ENCODE results near the gene SH3PXD2B. TPM values are rescaled to one million over a fixed set of nuclear protein-coding genes. Genes with fewer than 3 reads are reported as not detected.

SH3PXD2B gene
- total RNA-seq, 1 experiment from 2014 or later, result 64.1 TPM

DNA sequence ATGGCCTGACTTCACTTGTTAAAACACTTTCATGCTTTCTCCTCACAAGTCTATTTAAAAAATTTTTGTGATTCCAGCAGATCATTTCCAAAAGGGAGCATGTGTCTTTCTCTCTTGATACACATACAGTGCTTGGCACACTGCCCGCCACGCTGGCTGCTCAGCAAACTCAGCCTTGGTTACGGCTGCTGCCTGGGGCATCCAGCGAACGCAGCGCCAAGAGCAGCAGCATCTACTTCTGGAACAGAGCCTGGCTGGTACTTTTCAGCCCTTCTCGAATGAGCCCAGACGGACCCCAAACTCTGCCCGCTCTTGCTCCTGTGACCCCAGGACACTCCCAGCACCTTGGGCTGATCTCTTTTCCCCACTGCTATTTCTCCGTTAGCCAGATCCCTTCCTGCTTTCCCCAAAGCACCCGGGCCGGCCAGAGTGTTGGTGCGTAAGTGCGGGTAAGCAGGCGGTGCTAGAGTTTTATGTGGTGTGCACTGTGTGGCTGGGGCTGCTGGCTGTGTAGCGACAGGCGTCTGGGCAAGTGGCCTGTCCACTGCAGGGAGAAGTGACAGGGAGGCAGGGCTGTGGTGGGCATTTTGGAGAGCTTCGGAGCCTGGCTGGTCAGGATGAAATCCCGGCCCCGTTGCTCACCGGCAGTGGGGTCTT is 73.2 kb downstream of the SH3PXD2B start (continued):
- TF ChIP-seq, protein P1, sequence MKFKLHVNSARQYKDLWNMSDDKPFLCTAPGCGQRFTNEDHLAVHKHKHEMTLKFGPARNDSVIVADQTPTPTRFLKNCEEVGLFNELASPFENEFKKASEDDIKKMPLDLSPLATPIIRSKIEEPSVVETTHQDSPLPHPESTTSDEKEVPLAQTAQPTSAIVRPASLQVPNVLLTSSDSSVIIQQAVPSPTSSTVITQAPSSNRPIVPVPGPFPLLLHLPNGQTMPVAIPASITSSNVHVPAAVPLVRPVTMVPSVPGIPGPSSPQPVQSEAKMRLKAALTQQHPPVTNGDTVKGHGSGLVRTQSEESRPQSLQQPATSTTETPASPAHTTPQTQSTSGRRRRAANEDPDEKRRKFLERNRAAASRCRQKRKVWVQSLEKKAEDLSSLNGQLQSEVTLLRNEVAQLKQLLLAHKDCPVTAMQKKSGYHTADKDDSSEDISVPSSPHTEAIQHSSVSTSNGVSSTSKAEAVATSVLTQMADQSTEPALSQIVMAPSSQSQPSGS (CRISPR knock-in tag; IDR thresholded peaks at IDR 0.05; ENCODE audit: borderline replicate concordance, low read depth), result no peak
- TF ChIP-seq GRHL2 (CRISPR knock-in tag; IDR thresholded peaks at IDR 0.05; ENCODE audit: insufficient replicate concordance, severe bottlenecking) (no peak), ZNF423 (CRISPR knock-in tag; IDR thresholded peaks at IDR 0.05) (no peak), ZNF219 (CRISPR knock-in tag; IDR thresholded peaks at IDR 0.05; ENCODE audit: borderline replicate concordance) (no peak), ZNF121 (CRISPR knock-in tag; IDR thresholded peaks at IDR 0.05) (no peak)
- TF ChIP-seq, protein P2, sequence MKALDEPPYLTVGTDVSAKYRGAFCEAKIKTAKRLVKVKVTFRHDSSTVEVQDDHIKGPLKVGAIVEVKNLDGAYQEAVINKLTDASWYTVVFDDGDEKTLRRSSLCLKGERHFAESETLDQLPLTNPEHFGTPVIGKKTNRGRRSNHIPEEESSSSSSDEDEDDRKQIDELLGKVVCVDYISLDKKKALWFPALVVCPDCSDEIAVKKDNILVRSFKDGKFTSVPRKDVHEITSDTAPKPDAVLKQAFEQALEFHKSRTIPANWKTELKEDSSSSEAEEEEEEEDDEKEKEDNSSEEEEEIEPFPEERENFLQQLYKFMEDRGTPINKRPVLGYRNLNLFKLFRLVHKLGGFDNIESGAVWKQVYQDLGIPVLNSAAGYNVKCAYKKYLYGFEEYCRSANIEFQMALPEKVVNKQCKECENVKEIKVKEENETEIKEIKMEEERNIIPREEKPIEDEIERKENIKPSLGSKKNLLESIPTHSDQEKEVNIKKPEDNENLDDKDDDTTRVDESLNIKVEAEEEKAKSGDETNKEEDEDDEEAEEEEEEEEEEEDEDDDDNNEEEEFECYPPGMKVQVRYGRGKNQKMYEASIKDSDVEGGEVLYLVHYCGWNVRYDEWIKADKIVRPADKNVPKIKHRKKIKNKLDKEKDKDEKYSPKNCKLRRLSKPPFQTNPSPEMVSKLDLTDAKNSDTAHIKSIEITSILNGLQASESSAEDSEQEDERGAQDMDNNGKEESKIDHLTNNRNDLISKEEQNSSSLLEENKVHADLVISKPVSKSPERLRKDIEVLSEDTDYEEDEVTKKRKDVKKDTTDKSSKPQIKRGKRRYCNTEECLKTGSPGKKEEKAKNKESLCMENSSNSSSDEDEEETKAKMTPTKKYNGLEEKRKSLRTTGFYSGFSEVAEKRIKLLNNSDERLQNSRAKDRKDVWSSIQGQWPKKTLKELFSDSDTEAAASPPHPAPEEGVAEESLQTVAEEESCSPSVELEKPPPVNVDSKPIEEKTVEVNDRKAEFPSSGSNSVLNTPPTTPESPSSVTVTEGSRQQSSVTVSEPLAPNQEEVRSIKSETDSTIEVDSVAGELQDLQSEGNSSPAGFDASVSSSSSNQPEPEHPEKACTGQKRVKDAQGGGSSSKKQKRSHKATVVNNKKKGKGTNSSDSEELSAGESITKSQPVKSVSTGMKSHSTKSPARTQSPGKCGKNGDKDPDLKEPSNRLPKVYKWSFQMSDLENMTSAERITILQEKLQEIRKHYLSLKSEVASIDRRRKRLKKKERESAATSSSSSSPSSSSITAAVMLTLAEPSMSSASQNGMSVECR (CRISPR knock-in tag; IDR thresholded peaks at IDR 0.05; ENCODE audit: borderline replicate concordance), result no peak
- TF ChIP-seq, protein P3, sequence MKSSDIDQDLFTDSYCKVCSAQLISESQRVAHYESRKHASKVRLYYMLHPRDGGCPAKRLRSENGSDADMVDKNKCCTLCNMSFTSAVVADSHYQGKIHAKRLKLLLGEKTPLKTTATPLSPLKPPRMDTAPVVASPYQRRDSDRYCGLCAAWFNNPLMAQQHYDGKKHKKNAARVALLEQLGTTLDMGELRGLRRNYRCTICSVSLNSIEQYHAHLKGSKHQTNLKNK (CRISPR knock-in tag; IDR thresholded peaks at IDR 0.05), result no peak
- TF ChIP-seq, protein P4, sequence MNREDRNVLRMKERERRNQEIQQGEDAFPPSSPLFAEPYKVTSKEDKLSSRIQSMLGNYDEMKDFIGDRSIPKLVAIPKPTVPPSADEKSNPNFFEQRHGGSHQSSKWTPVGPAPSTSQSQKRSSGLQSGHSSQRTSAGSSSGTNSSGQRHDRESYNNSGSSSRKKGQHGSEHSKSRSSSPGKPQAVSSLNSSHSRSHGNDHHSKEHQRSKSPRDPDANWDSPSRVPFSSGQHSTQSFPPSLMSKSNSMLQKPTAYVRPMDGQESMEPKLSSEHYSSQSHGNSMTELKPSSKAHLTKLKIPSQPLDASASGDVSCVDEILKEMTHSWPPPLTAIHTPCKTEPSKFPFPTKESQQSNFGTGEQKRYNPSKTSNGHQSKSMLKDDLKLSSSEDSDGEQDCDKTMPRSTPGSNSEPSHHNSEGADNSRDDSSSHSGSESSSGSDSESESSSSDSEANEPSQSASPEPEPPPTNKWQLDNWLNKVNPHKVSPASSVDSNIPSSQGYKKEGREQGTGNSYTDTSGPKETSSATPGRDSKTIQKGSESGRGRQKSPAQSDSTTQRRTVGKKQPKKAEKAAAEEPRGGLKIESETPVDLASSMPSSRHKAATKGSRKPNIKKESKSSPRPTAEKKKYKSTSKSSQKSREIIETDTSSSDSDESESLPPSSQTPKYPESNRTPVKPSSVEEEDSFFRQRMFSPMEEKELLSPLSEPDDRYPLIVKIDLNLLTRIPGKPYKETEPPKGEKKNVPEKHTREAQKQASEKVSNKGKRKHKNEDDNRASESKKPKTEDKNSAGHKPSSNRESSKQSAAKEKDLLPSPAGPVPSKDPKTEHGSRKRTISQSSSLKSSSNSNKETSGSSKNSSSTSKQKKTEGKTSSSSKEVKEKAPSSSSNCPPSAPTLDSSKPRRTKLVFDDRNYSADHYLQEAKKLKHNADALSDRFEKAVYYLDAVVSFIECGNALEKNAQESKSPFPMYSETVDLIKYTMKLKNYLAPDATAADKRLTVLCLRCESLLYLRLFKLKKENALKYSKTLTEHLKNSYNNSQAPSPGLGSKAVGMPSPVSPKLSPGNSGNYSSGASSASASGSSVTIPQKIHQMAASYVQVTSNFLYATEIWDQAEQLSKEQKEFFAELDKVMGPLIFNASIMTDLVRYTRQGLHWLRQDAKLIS (CRISPR knock-in tag; IDR thresholded peaks at IDR 0.05; ENCODE audit: borderline replicate concordance), result no peak
- TF ChIP-seq, protein P5, sequence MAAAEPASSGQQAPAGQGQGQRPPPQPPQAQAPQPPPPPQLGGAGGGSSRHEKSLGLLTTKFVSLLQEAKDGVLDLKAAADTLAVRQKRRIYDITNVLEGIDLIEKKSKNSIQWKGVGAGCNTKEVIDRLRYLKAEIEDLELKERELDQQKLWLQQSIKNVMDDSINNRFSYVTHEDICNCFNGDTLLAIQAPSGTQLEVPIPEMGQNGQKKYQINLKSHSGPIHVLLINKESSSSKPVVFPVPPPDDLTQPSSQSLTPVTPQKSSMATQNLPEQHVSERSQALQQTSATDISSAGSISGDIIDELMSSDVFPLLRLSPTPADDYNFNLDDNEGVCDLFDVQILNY (CRISPR knock-in tag; IDR thresholded peaks at IDR 0.05), result no peak

DNA sequence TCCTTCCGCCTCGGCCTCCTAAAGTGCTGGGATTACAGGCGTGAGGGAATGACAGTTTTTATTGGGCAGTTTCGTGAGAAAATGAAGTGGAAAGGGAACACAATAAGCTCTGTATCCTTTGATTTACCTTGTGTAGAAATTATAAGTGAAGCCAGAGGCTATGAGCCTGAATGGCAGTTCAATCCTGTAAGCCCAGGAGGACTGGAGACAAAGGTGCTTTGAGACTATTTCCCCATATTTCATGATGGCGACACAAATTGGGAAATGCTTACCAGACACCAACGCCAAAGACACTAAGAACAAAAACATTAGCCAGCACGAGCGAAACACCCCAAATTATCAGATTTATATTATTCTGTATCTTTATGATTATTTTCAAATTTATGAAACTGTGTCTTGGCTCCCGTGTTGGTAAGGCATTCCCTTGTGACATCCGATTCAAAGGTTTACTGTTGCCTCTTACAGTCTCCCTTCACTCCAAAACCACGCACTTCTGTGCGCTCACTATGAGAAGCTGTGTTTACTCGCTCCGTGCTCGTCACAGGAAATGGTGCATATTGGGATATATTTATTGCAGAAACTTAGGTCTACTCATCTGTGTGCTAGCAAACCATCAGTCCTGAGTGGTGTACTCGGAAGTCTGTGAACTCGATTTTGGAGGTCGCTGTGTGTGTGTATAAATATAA is 73.9 kb downstream of the SH3PXD2B start:
- H3K36me3 Mint-ChIP-seq, result peaks cover 35% of the 10 kb centered on the region
- ChIA-PET POLR2A (no interaction called here), CTCF (no interaction called here)
- H3K4me3 Mint-ChIP-seq, result no peak overlapping the region
- TF ChIP-seq, protein P6, sequence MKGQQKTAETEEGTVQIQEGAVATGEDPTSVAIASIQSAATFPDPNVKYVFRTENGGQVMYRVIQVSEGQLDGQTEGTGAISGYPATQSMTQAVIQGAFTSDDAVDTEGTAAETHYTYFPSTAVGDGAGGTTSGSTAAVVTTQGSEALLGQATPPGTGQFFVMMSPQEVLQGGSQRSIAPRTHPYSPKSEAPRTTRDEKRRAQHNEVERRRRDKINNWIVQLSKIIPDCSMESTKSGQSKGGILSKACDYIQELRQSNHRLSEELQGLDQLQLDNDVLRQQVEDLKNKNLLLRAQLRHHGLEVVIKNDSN (CRISPR knock-in tag; IDR thresholded peaks at IDR 0.05), result no peak
- TF ChIP-seq NR2C2 (CRISPR knock-in tag; IDR thresholded peaks at IDR 0.05), result no peak
- TF ChIP-seq ELF4 (CRISPR knock-in tag; IDR thresholded peaks at IDR 0.05; ENCODE audit: low read depth), result no peak
- TF ChIP-seq NR1H2 (CRISPR knock-in tag; IDR thresholded peaks at IDR 0.05), result no peak
- TF ChIP-seq, protein P7, sequence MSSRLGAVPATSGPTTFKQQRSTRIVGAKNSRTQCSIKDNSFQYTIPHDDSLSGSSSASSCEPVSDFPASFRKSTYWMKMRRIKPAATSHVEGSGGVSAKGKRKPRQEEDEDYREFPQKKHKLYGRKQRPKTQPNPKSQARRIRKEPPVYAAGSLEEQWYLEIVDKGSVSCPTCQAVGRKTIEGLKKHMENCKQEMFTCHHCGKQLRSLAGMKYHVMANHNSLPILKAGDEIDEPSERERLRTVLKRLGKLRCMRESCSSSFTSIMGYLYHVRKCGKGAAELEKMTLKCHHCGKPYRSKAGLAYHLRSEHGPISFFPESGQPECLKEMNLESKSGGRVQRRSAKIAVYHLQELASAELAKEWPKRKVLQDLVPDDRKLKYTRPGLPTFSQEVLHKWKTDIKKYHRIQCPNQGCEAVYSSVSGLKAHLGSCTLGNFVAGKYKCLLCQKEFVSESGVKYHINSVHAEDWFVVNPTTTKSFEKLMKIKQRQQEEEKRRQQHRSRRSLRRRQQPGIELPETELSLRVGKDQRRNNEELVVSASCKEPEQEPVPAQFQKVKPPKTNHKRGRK (CRISPR knock-in tag; IDR thresholded peaks at IDR 0.05; ENCODE audit: borderline replicate concordance), result no peak
- ATAC-seq, result no peak
- DNase-seq (ENCODE audit: low spot score), result no peak
- H3K9me3 Mint-ChIP-seq, result no peaks in the 10 kb centered on the region
- no peaks in the 10 kb centered on the region for H3K4me1 Mint-ChIP-seq
- no peak overlapping the region for H3K27ac Mint-ChIP-seq
- H3K27me3 Mint-ChIP-seq (ENCODE audit: low read depth), result no peaks in the 10 kb centered on the region
